Adrenal gland (tissue), 5 donors: ENCODE measurements around the gene IL1A.

Experiments used
- CTCF ChIP-seq, 6 experiments: fragments of 450-650 bp in 4 of 6; fragments of 200-600 bp in 2 of 6; sonication (generic) in 1 of 6; IDR thresholded peaks; 1 replicate in 5 of 6; 2 replicates in 1 of 6; pipeline versions ENCODE4 v1.5.1 to v1.8.0; 2016 to 2021; ENCODE audit warnings: antibody characterized with exemption in 6 of 6, mild to moderate bottlenecking in 2 of 6, moderate library complexity in 1 of 6
- POLR2A ChIP-seq, 2 donors: fragments of 450-650 bp; IDR thresholded peaks; one replicate each; pipeline ENCODE4 v1.6.1; 2017; ENCODE audit warnings: antibody characterized with exemption in 2 of 2, mild to moderate bottlenecking in 2 of 2, moderate library complexity in 1 of 2
- donor health status: DM: no; HTN: no; CAD: no.

- TF ChIP-seq CTCF (IDR thresholded peaks at IDR 0.05) (no peak), POLR2A (IDR thresholded peaks at IDR 0.05) (no peak)
Measured at GRCh38 chr2:112764071-112765044, 19.9 kb downstream of the IL1A start, which contains the start of gene CKAP2L.
